Fibroblast of lung (primary cell): ENCODE measurements around the gene KLHL12. TPM values are rescaled to one million over a fixed set of nuclear protein-coding genes. Genes with fewer than 3 reads are reported as not detected.

Source experiments
- DNase-seq, 2 donors: peaks; one replicate each; pipeline versions ENCODE4 v3.0.0 to v3.0.0-alpha.2; 2010; ENCODE audit warnings: low read depth in 2 of 2
- H2AFZ ChIP-seq: 2 replicates; pipeline ENCODE4 v1.5.1; 2012; ENCODE audit warnings: low read length, control low read depth, inconsistent platforms
- H3K27ac ChIP-seq: 2 replicates; pipeline ENCODE4 v1.5.1; 2011; ENCODE audit warnings: low read length, control low read depth; ENCODE audit not compliant: insufficient read depth
- H3K27me3 ChIP-seq: 2 replicates; pipeline ENCODE4 v1.5.1; 2011; ENCODE audit warnings: mild to moderate bottlenecking, low read length; ENCODE audit not compliant: control insufficient read depth, insufficient read depth
- H3K36me3 ChIP-seq: 2 replicates; pipeline ENCODE4 v1.5.1; 2011; ENCODE audit warnings: low read length; ENCODE audit not compliant: control insufficient read depth, insufficient read depth
- H3K4me1 ChIP-seq: 2 replicates; pipeline ENCODE4 v1.5.1; 2011; ENCODE audit warnings: low read length; ENCODE audit not compliant: control insufficient read depth, insufficient read depth; ENCODE audit errors: extremely low read depth
- H3K4me2 ChIP-seq: 2 replicates; pipeline ENCODE4 v1.5.1; 2011; ENCODE audit warnings: low read length, control low read depth; ENCODE audit not compliant: insufficient read depth; ENCODE audit errors: extremely low read depth
- H3K4me3 ChIP-seq, 4 experiments: fragments of 200-600 bp in 1 of 4; sonication (generic) in 1 of 4; replicated peaks in 1 of 4; 2 replicates each; pipeline ENCODE4 v1.5.1; 2011 to 2016; ENCODE audit warnings: low read length in 4 of 4, low read depth in 3 of 4, mild to moderate bottlenecking in 3 of 4, control low read depth in 2 of 4, inconsistent platforms in 1 of 4, mixed read lengths in 1 of 4; ENCODE audit not compliant: insufficient read depth in 1 of 4; ENCODE audit errors: control extremely low read depth in 1 of 4
- H3K79me2 ChIP-seq: 2 replicates; pipeline ENCODE4 v1.5.1; 2012; ENCODE audit warnings: mild to moderate bottlenecking, low read length, inconsistent platforms; ENCODE audit not compliant: control insufficient read depth, insufficient read depth
- H3K9ac ChIP-seq: 2 replicates; pipeline ENCODE4 v1.5.1; 2011; ENCODE audit warnings: mild to moderate bottlenecking, low read length, control low read depth; ENCODE audit not compliant: insufficient read depth
- H3K9me3 ChIP-seq: 2 replicates; pipeline ENCODE4 v1.5.1; 2012; ENCODE audit warnings: low read depth, low read length; ENCODE audit not compliant: control insufficient read depth, insufficient read depth
- H4K20me1 ChIP-seq: 2 replicates; pipeline ENCODE4 v1.5.1; 2011; ENCODE audit warnings: low read length; ENCODE audit not compliant: control insufficient read depth, insufficient read depth; ENCODE audit errors: extremely low read depth
- EZH2 ChIP-seq: IDR thresholded peaks from 2 replicates; pipeline ENCODE4 v1.5.1; 2012; ENCODE audit warnings: low read length, control low read depth, mild to moderate bottlenecking; ENCODE audit errors: missing control alignments
- polyA plus RNA-seq, 2 donors: library from polyadenylated mRNA; depleted of rRNA in 1 of 2; stranded (reverse) in 1 of 2; unstranded in 1 of 2; fragments of >200 nt; gene quantifications; 2 replicates each; pipeline ENCODE4 v1.2.1, GENCODE V29; 2011 to 2012; ENCODE audit warnings: missing spikeins in 1 of 2
- total RNA-seq: library from RNA; depleted of rRNA; stranded (reverse); fragments of >200 nt; gene quantifications from 2 replicates; pipeline ENCODE4 v1.2.1, GENCODE V29; 2014
- TF ChIP-seq, protein P1 (sequence below), 2 donors: IDR thresholded peaks in 1 of 2; conservative IDR thresholded peaks in 1 of 2; 1 replicate in 1 of 2; 2 replicates in 1 of 2; pipeline ENCODE4 v1.5.1; 2011 to 2012; ENCODE audit warnings: low read length in 2 of 2, control low read depth in 1 of 2, inconsistent platforms in 1 of 2, low read depth in 1 of 2, mild to moderate bottlenecking in 1 of 2

KLHL12 gene
- total and polyA plus RNA-seq, 2 donors (not counting 1 experiment from before 2014, with no cell fraction given), result 46.3 to 55.5 TPM

DNA sequence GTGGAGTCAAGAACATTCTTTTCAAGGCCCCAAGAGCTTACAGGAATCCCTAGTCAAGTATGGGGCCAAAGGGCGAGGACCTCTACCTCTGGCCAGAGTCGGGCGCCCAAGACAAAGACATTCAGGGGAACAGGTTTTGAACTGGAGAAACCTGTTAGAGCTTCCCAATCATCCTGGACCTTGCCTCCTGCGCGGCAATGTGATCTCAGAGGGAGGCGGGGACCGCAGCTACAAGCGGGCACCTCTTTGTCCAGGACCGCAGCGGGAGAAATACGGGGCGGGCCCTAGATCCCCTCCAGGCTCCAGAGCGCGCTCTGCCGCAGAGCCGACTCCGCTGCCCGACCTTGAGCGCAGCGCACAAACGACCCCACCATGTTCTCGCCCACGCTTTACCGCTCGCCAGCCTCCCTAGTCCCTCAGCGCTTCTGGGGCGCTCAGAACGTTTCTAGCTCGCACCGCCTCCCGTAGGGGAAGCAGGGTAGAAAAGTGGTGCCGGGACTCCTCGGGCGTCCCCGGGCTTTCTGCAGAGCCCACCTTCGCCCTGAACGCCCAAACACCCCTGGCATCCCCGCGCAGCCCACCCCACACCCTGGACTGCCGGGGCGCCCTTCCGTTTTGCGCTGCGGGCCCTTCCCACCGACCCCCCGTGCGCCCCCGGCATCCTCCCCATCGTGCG, 66.2 kb downstream of the KLHL12 start:
- Histone ChIP-seq H3K79me2 (no peaks in the 10 kb centered on the region), H3K27ac (no peak overlapping the region), H3K36me3 (no peaks in the 10 kb centered on the region), H3K9me3 (no peaks in the 10 kb centered on the region), H4K20me1 (no peaks in the 10 kb centered on the region), H3K9ac (peak overlapping the region; percentile 30), H3K4me1 (peaks cover 4% of the 10 kb centered on the region), H3K4me3 (peak overlapping the region; percentile 66 to 70 (median 68)), H2AFZ (peak overlapping the region; percentile 78), H3K4me2 (peak overlapping the region; percentile 79), H3K27me3 (peaks cover under 1% of the 10 kb centered on the region)
- TF ChIP-seq EZH2, result no peak
- TF ChIP-seq, protein P1, sequence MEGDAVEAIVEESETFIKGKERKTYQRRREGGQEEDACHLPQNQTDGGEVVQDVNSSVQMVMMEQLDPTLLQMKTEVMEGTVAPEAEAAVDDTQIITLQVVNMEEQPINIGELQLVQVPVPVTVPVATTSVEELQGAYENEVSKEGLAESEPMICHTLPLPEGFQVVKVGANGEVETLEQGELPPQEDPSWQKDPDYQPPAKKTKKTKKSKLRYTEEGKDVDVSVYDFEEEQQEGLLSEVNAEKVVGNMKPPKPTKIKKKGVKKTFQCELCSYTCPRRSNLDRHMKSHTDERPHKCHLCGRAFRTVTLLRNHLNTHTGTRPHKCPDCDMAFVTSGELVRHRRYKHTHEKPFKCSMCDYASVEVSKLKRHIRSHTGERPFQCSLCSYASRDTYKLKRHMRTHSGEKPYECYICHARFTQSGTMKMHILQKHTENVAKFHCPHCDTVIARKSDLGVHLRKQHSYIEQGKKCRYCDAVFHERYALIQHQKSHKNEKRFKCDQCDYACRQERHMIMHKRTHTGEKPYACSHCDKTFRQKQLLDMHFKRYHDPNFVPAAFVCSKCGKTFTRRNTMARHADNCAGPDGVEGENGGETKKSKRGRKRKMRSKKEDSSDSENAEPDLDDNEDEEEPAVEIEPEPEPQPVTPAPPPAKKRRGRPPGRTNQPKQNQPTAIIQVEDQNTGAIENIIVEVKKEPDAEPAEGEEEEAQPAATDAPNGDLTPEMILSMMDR (conservative IDR thresholded peaks at IDR 0.05 in 1 of 2, IDR thresholded peaks at IDR 0.05 in 1 of 2; ENCODE audit: low read depth in 1 of 2, low read length in 2 of 2), result no peak
- DNase-seq, result peak; percentile 11 to 46

DNA sequence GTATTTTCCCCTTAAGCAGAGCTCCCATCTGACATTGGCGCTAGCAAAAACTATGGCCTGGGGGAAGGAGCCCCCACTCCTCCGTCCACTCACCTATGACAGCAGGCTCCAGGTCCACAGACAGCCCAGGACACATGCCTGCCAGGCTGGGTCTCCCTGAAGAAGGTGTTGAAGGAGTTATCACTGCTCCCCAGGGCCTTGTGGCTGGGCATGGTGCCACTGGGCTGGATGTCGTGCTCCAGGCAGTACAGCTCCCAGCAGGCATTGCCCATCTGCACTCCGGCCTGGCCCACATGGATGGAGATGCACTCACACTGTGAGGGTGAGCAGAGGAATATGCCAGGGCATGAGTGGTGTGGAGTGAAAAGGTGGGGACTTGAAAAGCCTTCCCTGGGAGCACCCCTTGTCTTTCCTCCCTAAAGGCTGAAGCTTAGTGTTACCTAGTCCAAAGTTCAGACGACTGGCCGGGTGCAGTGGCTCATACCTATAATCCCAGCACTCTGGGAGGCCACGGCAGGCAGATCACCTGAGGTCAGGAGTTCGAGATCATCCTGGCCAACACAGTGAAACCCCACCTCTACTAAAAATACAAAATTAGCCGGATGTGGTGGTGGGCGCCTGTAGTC, 68.1 kb downstream of the KLHL12 start:
- H3K4me1 ChIP-seq, result peaks cover 4% of the 10 kb centered on the region
- no peak for DNase-seq
- TF ChIP-seq, protein P1 (conservative IDR thresholded peaks at IDR 0.05 in 1 of 2, IDR thresholded peaks at IDR 0.05 in 1 of 2; ENCODE audit: low read depth in 1 of 2, low read length in 2 of 2), result no peak
- TF ChIP-seq EZH2, result no peak

DNA sequence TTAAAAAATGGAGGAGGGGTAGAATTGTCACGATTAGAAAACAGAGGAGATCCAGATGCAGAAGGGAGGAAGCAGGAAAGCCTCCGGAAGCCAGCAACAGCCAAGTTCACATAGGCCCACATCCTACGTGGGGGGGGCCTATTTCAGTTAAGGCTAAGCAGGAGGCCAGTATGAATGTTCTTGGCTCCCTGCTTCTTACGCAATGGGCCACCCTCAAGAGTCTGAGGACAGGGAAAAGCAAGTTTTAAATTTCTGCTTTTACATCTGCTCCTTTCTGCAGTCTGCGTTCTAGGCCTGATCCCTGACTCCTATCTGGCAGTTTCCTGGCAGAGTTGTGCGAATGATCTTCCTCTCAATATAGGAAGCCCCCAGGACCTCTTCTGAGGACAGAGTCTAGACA, 68.7 kb downstream of the KLHL12 start:
- H3K79me2 ChIP-seq, result no peaks in the 10 kb centered on the region
- no peak overlapping the region for H3K4me2 ChIP-seq
- no peaks in the 10 kb centered on the region for H3K27me3 ChIP-seq
- no peak overlapping the region for H3K4me3 ChIP-seq
- H2AFZ ChIP-seq, result no peak overlapping the region
- peak in 1 of 2 donors; percentile 67 for DNase-seq
- H3K9me3 ChIP-seq, result no peaks in the 10 kb centered on the region
- no peaks in the 10 kb centered on the region for H3K36me3 ChIP-seq
- peaks cover 4% of the 10 kb centered on the region for H3K4me1 ChIP-seq
- H3K27ac ChIP-seq, result no peak overlapping the region
- no peaks in the 10 kb centered on the region for H4K20me1 ChIP-seq
- TF ChIP-seq, protein P1 (conservative IDR thresholded peaks at IDR 0.05 in 1 of 2, IDR thresholded peaks at IDR 0.05 in 1 of 2; ENCODE audit: low read depth in 1 of 2, low read length in 2 of 2), result no peak
- TF ChIP-seq EZH2, result no peak
- no peak overlapping the region for H3K9ac ChIP-seq

More for the DNA sequence above, 68.1 kb downstream of the KLHL12 start:
- Histone ChIP-seq H3K36me3 (no peaks in the 10 kb centered on the region), H3K9me3 (no peaks in the 10 kb centered on the region), H2AFZ (no peak overlapping the region), H3K4me3 (no peak overlapping the region), H3K4me2 (no peak overlapping the region), H3K79me2 (no peaks in the 10 kb centered on the region), H3K27ac (no peak overlapping the region), H3K27me3 (no peaks in the 10 kb centered on the region), H3K9ac (no peak overlapping the region), H4K20me1 (no peaks in the 10 kb centered on the region)
